ENCODE measurements around the gene CNKSR2.
A peak's percentile ranks its signal among the peaks of the same experiment; 100 is the strongest.

DNA sequence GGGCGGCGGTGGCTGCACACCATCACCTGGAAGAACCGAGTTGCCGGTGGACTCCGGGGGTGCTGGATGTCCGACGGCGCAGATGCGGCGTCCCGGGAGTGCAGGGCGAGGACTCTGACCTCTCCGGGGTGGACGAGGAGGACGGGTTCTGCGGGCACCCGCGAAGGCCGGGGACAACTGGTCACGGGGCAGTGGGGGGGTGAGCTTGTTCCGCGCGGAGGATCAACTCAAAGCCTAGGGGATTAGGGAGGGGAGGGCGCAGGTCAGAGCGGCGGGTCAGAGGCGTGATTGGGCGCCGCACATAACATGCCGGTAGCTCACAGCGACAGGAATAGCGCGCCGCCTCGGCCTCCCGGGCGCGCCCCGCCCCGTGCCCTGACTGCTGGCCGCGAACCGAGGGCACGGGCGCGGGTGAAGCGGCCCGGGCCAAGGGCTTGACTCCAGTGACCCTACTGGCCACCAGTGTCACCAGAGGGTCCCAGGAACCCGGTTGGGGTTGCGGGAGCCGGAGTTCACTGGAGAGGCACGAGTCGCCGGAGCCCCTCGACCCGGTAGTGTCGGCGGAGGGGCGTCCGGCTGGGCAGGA lies 284.0 kb downstream of the CNKSR2 start, which contains the start of gene KLHL34:
- TF ChIP-seq, protein P1, sequence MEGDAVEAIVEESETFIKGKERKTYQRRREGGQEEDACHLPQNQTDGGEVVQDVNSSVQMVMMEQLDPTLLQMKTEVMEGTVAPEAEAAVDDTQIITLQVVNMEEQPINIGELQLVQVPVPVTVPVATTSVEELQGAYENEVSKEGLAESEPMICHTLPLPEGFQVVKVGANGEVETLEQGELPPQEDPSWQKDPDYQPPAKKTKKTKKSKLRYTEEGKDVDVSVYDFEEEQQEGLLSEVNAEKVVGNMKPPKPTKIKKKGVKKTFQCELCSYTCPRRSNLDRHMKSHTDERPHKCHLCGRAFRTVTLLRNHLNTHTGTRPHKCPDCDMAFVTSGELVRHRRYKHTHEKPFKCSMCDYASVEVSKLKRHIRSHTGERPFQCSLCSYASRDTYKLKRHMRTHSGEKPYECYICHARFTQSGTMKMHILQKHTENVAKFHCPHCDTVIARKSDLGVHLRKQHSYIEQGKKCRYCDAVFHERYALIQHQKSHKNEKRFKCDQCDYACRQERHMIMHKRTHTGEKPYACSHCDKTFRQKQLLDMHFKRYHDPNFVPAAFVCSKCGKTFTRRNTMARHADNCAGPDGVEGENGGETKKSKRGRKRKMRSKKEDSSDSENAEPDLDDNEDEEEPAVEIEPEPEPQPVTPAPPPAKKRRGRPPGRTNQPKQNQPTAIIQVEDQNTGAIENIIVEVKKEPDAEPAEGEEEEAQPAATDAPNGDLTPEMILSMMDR (IDR thresholded peaks at IDR 0.05): no peak
- TF ChIP-seq POLR2A (IDR thresholded peaks at IDR 0.05): peak in 1 of 2 donors; percentile 47
